PFSK-1 (cell line): ENCODE results near the gene TRIM17.

ENCODE experiments used
- POLR2AphosphoS5 ChIP-seq: IDR thresholded peaks from 2 replicates; pipeline ENCODE4 v1.6.1; 2012; ENCODE audit warnings: low read depth, mild to moderate bottlenecking, control low read depth, low read length, moderate library complexity
- REST ChIP-seq, 2 experiments: IDR thresholded peaks; 2 replicates each; pipeline versions ENCODE4 v1.6.1 to v1.8.0; 2011 to 2012; ENCODE audit warnings: low read depth in 2 of 2, low read length in 2 of 2, control low read depth in 1 of 2, inconsistent platforms in 1 of 2, mild to moderate bottlenecking in 1 of 2, moderate library complexity in 1 of 2; ENCODE audit not compliant: insufficient read depth in 1 of 2
- SIN3A ChIP-seq: IDR thresholded peaks from 2 replicates; pipeline ENCODE4 v1.6.1; 2012; ENCODE audit warnings: mild to moderate bottlenecking, low read length, moderate library complexity, borderline replicate concordance; ENCODE audit not compliant: insufficient read depth
- TAF1 ChIP-seq: IDR thresholded peaks from 2 replicates; pipeline ENCODE4 v1.6.1; 2012; ENCODE audit warnings: low read length, control low read depth, borderline replicate concordance; ENCODE audit not compliant: insufficient read depth

- TF ChIP-seq POLR2AphosphoS5 (no peak), TAF1 (no peak), SIN3A (no peak), REST (IDR thresholded peaks at IDR 0.05; ENCODE audit: insufficient read depth in 1 of 2, low read depth in 2 of 2, low read length in 2 of 2) (no peak)
Measured at GRCh38 chr1:228415853-228416216, 826 bp downstream of the TRIM17 start.
